ENCODE results near the gene TM7SF2.
"Not testable (repeated sequence)": the region's sequence is repeated elsewhere in the genome, so short reads cannot be mapped to it uniquely, and the experiment has no call there.

Gene TM7SF2

GRCh38 chr11:65130631-65131416 lies 19.2 kb downstream of the TM7SF2 start:
- DNase-seq: no peak

- DNase-seq: no peak
Measured at GRCh38 chr11:65131417-65131776, 19.7 kb downstream of the TM7SF2 start.

GRCh38 chr11:65131895-65132237 lies 20.2 kb downstream of the TM7SF2 start:
- no peak for DNase-seq

DNA sequence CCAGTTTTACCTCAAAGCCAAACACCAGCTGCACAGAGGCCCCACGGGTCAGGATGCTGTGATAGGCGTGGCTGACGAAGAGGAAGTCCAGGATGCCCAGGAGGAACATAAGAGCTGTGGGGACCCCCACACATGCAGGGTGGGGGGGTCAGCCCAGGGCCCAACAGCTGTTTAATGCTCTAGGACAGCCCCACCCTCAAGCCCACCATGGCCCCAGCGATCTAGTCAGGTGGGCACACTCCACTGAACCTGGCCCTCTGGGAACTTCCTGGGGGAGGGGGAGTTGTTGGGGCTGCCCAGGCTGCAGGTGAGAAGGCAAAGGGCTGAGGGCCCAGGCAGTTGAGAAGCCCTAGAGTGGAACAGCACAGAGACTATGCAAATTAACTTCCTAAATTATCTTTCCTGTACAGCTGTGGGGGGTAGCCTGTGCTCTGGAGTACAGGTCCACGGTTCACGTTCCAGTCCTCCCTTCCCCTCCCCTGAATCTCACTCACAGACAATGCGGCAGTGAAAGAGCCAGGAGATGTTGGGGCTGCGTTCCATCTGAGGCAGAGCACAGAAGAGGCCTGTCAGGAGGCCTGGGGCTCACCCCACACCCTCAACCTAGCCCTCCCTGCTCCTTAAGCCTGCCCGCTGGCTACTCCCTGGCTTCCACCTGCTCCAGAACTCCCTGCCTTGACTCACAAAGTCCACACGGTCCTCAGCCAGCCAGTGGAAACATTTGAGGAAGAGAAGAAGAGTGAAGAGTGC lies 20.7 kb downstream of the TM7SF2 start:
- no peak for DNase-seq

- peak; percentile 65 for DNase-seq
Measured at GRCh38 chr11:65132988-65133700, 21.5 kb downstream of the TM7SF2 start.

DNA sequence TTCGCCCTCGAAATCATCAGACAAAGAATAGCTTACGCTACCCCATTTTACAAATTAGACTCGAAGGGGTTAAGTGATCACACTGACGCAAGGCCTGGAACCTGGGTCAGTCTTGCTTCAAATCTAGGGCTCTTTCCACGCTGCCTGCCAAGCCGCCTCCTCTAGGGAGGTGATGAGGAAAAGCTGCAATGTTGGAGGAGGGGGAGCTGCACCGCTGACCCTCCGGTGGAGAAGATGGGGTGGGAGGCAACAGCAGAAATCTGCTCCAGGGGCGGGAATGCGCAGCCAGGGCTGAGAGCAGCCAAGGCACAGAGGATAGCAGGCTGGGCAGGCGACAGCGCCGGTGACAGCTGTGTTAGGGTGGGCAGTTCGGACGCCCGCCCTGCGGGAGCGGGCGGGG lies 22.1 kb downstream of the TM7SF2 start:
- no peak for DNase-seq

DNA sequence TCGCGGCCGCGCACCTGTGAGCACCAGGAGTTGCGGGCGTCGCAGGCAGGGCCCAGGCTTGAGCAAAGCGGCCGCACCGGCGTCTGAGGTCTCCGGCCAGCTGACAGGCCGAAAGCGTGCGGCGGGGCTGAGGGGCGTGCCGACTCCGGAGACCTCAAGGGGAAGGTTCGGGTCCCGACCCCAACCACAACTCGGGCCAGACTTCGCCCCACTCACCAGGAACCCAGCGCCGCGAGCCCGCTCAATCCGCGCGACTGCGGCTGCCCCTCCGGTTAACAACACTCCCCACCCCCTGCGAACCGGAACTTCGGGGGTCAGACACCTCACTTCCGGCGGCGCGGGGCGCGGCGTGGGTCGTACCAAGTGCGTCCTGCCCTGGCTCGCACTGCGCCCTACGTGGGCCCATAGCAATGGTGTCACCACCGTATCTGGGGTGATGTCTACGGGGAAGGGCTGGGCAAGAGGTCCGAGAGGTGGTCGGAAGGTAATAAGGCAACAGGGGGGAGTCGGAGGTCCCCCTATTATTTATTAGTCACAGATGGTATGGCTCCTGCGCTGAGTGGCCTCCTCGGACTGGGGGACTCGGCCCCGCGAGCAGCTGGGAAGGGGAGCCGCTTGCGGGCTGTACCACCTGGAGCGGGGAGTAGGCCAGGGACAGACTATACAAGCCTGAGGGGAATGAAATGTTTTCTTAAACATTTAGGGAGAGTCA lies 22.7 kb downstream of the TM7SF2 start, which contains the start of gene SYVN1:
Gene SYVN1 (minus strand): TSS at position 280 of the 712 bp plus-strand sequence. CDS start 918 bp downstream, outside the sequence.
- peak; percentile 95 for DNase-seq

DNA sequence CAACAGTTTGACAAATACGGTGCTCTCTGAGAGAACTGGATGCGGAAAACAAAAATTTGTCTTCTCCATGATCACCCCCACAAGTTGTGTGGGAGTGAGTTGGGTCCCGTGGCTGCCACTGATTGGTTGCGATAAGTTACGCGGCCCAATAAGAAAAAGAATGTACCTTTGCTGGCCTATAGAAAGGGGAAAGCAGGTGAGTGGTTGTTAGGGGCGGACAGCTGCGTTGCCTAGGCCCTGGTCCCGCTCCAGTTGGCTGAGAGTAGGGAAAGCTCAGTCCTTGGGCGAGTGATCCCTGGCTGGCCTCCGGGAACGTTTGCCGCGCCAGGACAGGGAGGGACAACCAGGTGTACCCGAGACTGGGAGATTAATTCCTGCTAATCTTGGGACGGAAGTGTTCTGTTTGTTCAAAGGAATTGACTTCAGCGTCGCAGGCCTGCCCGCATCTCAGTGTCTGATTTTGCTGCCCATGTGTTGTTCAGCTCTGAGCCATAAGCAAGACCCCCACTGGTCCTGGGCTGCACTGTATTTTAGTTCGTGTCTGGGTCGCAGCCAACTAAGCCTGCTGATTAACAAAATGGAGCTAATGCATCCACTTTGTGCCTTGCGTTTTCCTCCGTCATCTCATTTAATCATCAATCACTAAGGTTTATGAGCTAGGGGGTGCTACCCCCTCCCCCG lies 23.4 kb downstream of the TM7SF2 start:
- peak; percentile 84 for DNase-seq

DNA sequence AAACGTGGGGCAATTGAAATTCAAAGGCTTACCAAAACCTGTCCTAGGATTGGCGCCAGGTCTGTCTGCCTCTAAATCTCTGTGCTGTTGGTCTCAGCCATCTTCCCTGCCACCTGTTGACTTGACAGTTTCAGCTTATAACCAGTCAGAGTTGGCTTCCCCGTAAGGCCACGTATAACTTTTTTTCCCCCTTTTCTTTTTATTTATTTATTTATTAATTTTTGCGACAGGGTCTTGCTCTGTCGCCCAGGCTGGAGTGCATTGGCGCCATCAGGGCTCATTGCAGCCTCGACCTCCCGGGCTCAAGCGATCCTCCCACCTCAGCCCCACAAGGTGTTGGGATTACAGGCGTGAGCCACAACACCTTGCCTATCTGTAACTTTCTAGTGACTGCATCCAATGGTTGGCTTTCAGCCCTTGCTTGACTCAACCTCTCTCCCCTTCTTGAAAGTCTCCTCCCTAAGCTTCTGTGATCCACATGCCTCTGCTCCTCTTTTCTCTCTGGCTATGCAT lies 24.0 kb downstream of the TM7SF2 start:
- DNase-seq: no peak

DNA sequence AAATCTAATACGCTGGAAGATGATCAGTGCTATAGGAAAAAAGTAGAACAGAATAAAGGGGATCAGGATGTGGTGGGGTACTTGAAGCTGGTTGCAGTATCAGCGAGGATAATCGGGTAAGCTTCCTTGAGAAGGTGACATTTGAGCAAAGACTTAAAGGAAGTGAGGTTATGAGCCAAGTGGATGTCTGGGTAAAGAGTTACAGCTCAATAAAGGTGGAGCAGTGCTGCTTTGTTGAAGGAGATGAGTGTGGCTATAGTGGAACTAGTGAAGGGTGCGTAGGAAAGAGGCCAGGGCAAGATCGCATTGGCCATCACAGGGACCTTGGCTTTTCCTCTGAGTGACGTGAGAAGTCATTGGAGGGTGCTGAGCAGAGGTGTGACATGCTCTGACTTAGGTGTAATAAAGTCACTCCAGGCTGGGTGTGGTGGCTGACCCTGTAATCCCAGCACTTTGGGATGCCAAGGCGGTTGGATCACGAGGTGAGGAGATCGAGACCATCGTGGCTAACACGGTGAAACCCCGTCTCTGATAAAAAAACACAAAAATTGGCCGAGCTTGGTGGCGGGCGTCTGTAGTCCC lies 24.9 kb downstream of the TM7SF2 start:
- DNase-seq: no peak

DNA sequence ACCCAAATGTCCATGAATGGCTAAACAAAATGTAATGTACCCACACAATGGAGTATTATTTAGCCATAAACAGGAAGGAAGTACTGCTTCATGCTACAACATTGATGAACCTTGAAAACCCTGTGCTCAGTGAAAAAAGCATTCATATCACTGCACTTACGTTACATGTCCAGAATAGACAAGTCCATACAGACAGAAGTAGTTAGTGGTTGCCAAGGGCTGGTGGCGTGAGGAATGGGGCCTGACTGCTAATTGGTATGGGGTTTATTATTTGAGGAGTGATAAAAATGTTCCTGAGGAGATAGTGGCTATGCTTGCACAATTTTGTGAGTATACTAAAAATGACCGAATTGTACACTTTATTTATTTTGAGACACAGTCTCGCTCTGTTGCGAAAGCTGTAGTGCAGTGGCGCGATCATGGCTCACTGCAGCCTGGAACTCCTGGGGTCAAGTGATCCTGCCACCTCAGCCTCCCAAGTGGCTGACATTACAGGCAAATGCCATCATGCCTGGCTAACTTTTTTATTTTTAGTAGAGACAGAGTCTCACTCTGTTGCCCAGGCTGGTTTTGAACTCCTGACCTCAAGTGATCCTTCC lies 30.3 kb downstream of the TM7SF2 start:
- DNase-seq: no peak

- DNase-seq: no peak
Measured at GRCh38 chr11:65147352-65148075, 35.8 kb downstream of the TM7SF2 start.

DNA sequence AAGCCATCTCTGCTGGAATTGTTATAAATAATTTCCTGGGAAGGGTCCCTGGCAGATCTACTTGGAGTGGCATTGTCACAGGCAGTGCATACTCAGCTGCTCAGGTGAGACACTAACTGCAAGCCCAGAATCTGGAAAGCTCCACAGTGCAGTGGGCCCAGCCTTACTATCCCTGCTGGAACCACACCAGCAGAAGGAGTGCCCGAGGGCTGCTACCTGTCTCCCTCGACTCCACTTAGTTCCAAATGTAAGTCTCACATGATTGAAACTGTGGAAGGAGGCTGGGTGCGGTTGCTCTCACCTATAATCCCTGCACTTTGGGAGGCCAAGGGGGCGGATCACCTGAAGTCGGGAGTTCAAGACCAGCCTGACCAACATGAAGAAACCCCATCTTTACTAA lies 37.0 kb downstream of the TM7SF2 start:
- DNase-seq: no peak

- not testable (repeated sequence) for DNase-seq
Measured at GRCh38 chr11:65150131-65150508, 38.4 kb downstream of the TM7SF2 start.

GRCh38 chr11:65150509-65151299 lies 39.0 kb downstream of the TM7SF2 start:
- no peak for DNase-seq

DNA sequence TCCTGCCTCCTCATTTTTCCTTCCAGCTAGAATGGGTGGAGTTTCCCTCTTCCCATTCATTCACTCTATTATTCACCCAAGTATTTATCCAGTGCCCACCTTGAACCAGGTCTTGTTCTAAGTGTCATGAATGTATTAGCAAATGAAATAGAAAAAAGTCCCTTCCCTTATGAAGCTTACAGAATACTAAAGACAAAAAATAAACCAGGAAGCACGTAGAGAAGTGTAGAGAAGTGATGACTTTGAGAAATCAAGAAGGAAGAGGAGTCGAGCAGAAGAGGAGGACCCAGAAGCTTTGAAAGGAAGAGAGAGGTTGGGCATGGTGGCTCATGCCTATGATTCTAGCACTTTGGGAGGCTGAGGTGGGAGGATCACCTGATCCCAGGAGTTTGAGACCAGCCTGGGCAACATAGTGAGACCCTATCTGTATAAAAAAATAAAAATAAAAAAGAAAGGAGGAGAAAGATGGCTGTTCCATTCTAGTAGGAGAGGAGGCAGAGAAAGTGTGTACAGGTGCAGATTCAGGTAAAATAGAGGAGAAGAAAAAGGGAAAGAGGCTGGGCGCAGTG lies 39.7 kb downstream of the TM7SF2 start:
- no peak for DNase-seq

- DNase-seq: no peak
Measured at GRCh38 chr11:65152122-65152521, 40.5 kb downstream of the TM7SF2 start.

- DNase-seq: no peak
Measured at GRCh38 chr11:65156256-65156655, 44.6 kb downstream of the TM7SF2 start.

- no peak for DNase-seq
Measured at GRCh38 chr11:65156926-65157325, 45.3 kb downstream of the TM7SF2 start.

DNA sequence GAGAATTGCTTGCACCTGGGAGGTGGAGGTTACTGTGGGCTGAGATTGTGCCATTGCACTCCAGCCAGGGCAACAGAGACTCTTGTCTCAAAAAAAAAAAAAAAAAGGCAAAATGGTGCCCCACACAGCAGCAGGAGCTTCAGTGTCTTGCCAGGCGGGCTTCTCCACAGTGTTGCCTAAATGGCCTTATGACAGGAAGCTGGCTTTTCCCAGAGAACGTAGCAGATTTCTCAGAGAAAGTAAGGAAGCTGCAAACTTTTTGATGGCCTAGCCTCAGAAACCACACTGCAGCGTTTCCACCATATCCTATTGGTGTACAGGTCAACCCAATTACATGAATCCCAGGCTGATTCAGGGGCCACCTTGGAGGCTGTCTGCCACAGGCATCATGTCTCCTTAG lies 45.7 kb downstream of the TM7SF2 start:
- no peak for DNase-seq
